HK-2 (cell line): ENCODE measurements around the gene RFXAP.
"Not testable (repeated sequence)": the region's sequence is repeated elsewhere in the genome, so short reads cannot be mapped to it uniquely, and the experiment has no call there.

Experiments used
- DNase-seq: peaks from one replicate; pipeline ENCODE4 v3.0.0-alpha.2; 2018; ENCODE audit not compliant: unreplicated experiment

The RFXAP gene, protein sequence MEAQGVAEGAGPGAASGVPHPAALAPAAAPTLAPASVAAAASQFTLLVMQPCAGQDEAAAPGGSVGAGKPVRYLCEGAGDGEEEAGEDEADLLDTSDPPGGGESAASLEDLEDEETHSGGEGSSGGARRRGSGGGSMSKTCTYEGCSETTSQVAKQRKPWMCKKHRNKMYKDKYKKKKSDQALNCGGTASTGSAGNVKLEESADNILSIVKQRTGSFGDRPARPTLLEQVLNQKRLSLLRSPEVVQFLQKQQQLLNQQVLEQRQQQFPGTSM

DNA sequence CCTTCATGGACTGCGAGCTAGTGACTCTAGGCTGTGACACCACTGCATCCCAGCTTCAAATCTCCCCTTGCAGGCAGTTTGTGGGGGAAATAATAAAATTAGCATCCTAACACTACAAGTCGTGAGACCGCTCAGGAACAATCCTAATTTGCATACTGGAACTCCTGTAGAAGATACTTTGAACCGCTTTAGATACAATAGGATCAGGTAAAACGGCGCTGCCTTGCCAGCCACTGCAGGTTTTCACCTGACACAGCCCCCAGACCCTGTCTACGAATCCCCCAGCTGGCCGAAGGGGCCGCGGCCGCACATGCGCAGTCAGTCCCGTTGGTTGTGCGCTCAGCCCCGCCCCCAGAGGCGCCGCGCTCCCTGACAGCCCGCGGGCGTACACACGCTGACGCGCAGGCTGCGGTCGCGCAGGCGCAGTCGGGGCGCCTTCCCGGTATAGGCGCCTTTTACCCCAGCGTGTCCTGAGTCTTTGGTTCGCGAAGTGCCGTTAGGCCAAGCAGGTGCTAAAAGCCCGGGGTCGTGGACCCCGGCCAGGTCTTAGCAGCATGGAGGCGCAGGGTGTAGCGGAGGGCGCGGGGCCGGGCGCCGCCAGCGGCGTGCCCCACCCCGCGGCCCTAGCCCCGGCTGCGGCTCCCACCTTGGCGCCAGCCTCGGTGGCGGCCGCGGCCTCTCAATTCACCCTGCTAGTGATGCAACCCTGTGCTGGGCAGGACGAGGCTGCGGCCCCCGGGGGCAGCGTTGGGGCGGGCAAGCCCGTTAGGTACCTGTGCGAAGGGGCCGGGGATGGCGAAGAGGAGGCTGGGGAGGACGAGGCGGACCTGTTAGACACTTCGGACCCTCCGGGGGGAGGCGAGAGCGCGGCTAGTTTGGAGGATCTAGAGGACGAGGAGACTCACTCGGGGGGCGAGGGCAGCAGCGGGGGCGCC, at the start of gene RFXAP:
Gene RFXAP (plus strand): TSS at position 419 of the 935 bp plus-strand sequence. CDS start 136 bp downstream, at position 555.
- peak; percentile 77 for DNase-seq

DNA sequence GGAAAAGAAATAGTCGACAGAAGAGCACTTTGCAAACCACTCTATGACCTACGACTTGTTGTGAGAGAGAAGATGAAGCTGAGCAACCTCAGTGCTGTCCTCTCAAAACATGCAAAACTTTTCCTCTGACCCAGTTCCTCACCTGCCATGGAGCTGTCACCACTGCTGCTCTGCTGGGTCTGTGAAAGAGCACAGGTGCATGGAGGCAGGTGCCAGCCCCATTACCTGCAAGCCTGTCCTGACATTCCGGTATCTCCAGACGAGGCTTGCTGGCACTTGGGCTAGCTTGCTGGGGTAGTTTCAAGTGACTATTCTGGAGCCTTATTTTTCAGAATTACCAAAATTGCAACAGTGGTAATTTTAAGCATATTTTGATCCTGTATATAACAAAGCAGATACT, 49.5 kb upstream of the RFXAP start:
- no peak for DNase-seq

DNA sequence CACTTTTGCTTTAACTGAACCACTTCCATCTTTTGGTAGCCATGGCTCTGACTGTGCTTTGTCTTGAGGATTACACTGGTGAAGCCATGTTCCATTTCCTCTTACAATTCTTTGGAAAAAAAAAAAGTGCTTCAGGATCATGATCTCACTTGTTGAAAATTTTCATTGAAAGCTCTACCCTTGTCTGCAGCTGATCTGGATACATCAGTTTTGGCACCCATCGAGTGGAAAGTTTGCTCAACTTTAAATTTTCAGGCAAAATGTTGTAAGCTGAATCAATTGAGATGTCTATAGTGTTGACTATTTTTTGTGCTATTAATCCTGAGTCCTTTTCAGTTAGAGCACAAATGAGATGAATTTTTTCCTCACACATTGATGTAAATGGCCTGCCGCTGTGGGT, 48.3 kb upstream of the RFXAP start:
- no peak for DNase-seq

DNA sequence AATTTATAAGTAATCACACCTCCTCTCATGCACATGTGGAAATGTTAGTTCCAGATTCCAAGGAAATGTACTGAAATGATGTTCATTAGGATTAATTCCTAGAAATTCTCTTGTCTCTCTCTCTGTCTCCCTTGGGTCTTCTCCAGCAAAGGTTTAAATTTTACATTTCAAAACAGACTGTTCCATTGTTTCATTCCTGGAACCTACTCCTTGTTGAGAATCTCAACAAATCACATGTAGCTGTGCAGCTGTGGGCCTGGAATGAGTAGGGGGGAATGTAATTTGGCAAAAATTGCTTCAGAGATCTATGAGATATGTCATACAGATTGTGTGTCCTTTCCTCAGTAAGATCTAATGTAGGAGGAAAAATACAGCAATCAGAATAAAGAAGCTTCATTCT, 46.2 kb upstream of the RFXAP start:
- DNase-seq = no peak

DNA sequence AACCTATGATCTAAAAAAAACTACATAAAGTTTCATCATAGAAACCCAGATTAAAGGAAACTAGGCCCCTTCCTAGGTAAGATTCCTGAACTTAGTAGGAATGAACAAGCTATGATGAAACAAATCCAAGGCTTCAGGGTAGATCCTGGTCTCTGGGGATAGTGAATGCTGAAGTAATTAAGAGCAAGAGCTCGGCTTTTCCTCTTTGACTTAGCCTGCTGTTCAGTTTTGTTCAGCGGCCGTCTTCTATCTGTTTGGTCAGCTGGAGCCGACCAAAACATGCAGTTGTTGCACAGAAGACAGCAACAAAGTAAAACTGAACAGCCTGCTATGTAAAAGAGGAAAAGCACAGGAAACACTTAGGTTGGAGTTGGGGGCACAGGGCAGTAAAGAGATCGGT, 44.1 kb upstream of the RFXAP start:
- DNase-seq = no peak

DNA sequence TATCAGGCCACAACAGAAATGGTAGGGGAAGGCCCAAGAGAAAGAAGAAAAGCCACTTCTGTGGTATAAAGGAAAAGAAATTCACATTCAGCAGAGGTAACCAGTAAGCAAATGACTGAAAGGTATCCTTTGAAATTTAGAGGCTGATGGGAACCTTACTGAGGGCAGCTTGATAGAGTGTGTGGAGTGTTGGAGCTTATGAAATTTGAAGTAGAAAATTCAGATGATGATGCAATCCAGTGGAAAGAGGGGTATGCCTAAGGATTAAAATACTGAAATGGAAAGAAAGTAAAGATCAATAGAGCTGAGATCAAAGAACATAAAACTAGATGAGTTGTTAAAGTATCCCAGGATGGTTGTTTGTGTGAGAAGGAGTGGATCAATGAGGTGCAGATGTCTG, 42.8 kb upstream of the RFXAP start:
- no peak for DNase-seq

DNA sequence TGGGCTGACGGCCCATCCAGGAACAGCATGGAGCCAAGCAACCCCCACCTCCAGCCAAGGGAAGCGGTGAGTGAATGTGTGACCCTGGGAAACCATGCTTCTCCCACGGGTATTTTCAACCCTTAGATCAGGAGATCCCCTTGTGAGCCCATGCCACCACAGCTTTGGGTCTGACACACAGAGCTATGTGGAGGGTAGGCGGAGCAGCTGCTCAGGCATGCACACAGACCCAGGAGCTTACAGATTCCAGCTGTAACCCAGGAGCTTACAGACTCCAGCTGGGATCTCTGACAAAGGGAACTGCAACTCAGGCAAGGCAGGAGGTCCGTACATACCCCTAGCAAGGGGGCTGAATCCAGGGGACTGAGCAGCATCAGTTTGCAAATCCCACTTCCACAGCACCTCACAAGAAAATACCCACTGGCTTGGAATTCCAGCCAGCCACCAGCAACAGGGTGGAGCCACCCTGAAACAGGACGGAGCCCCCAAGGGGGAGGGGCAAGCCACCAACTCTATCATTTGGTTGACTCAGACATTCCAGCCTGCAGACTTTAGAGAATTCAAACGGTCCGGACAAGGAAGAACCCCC, 40.8 kb upstream of the RFXAP start:
- peak; percentile 51 for DNase-seq

DNA sequence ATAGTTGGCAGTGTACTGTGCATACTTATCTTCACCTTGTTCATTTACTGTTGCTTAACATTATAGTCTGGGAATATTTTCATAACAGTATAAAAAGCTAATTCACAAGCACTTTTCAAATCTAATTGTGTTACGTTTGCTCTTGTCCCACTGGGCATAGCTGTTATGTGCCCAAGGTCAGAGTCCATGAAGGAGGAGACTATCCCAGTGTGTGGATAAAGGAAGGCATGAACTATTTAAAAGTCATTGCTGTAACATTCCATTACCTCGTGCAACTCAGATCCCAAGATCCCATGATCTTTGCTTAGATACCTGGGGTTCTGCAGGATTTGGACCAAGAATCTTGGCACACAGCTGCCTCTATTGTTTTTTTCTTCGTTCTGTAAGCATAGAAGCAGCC, 35.1 kb upstream of the RFXAP start:
- DNase-seq = no peak

DNA sequence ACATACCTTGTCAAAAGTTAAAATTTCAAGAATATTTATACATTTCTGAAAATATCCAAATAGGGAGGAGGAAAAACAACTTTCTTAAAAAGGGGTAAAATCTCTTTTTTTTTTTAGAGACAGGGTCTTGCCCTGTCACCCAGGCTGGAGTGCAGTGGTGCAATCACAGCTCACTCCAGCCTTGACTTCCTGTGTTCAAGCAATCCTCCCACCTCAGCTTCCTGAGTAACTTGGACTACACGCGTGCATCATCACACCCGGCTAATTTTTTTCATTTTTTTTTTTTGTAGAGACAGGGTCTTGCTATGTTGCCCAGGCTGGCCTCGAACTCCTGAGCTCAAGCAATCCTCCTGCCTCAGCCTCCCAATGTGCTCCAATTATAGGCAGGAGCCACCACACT, 32.8 kb upstream of the RFXAP start:
- not testable (repeated sequence) for DNase-seq

DNA sequence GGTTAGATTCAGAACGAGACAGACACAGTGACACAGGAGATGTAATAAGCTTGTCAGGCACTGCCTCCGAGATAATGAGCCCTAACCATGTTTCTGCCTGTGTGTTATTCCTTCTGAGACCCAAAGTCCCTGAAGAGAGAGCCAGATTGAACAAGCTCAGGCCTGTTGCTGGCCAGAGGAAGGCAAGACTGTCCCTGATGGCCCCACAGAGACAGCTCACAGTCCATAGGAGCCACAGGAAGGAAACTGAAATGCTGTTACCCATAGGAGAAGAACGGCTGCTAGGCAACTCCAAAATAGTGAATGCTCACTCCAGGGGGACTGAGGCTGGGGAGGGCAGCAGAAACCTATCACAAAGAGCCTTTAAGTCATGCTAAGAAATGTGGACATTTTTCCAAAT, 31.8 kb upstream of the RFXAP start:
- DNase-seq = no peak

DNA sequence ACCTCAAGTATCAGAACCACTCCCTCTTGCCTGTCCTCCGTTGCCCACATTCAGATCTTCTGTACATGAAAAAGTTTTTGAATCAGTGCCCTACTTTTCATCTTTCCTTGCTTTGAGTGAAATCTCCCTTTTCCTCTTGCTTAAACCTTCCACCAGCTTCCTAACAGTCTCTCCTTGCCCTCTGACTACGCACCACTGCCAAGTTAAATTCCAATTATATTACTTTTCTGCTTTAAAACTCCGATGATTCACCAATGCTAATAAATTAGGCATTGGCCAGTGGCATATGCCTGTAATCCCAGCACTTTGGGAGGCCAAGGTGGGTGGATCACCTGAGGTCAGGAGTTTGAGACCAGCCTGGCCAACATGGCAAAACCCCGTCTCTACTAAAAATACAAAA, 30.7 kb upstream of the RFXAP start:
- DNase-seq = no peak

DNA sequence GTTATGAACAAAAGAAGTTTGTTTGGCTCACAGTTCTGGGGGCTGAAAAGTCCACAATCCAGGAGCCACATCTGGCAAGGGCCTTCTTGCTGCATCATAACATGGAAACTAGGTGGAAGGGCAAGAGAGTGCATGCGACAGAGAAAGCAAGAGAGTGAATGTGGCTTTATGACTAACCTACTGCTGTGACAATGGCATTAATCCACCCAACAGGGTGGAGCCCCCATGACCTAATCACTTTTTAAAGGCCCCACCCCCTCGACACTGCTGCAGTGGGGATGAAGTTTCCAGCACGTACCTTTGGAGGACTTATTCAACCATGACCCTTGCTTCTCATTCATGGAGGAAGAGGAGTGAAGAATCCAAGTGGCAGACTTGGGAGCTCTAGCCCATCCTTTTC, 30.0 kb upstream of the RFXAP start:
- peak; percentile 18 for DNase-seq

DNA sequence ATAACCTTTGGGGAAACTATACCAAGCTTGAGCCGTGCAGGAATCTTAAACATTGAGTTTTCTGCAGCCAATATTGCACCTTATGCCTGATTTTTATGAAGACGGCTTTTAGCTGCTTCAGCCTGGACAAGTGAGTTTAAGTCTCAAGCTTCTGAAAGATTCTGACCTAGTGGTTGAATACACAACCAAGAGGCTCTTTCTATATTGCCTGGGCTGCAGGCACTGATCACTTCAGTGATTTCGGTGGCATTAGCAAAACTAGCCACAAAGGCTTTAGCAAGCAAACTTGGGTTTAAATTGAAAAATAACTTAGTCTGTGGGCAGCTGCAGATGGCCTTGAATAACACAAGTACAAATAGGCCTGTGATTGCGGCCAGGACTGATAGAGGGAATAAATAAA, 29.3 kb upstream of the RFXAP start:
- no peak for DNase-seq

DNA sequence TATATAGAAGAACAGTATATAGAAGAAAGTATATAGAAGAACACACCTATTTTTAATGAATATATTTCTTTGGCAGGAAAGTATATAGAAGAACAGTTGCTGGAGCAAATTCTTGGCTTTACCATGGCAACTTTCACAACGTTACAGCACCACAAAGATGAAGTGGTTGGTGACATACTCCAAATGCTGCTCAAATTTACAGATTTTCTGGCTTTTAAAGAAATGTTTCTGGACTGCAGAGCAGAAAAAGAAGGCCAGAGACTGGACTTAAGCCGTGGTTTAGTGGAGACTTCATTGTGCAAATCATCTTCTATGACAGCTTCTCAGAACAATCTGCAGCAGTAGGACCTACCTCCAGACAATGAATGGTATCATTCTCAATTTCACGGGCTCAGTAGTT, 24.3 kb upstream of the RFXAP start:
- no peak for DNase-seq

DNA sequence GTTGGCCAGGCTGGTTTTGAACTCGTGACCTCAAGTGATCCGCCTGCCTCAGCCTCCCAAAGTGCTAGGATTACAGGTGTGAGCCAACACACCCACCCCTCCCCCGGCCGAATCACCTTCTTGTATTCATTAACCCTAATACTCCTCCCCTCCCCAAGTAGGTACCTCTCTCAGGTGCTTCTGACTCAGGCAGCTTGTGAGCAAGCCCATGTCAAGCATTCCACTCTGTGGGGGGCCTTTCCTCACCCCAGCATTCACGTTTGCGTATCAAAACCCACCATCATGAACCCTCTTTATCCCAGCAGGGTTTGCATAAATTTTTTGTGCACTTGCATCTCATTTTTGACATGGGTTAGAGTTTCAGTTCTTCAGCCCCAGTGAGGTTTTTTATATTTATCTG, 23.6 kb upstream of the RFXAP start:
- DNase-seq = no peak

DNA sequence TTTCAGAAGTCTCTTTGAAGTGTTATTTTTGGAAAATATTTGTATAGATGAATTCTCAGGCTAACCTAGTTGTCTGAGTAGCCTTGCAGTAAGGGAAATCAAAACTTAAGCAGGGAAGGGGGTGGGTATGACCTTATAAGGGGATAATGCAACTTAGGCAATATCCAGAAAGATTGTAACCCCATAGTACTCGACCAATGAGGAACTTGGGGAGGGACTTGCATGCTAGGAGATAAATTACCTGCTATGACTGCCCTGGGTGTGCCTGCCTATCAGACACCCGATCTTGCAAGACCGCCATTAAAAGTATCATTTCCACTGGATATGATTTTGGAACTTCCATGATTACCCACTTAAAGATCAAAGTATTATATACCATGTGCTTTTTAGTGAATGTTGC, 23.0 kb upstream of the RFXAP start:
- no peak for DNase-seq

DNA sequence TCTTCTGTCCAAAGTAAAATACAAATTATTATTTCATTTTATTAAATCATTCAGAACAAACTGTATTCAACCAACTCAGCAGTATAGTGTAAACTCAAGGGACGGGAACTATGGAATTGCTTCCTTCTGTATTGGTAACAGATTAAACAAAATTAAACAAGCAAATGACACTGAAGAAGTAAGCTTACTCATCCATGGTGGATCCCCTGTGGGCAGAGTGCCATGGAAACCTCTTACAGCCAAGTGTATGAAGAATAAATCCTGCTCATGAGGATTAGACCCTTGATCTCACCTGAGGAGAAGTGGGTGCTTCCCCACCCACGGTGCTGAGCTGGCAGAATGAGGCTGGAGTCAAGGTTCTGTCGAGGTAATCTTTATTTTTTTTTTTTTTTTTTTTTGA, 18.0 kb upstream of the RFXAP start:
- peak; percentile 32 for DNase-seq

DNA sequence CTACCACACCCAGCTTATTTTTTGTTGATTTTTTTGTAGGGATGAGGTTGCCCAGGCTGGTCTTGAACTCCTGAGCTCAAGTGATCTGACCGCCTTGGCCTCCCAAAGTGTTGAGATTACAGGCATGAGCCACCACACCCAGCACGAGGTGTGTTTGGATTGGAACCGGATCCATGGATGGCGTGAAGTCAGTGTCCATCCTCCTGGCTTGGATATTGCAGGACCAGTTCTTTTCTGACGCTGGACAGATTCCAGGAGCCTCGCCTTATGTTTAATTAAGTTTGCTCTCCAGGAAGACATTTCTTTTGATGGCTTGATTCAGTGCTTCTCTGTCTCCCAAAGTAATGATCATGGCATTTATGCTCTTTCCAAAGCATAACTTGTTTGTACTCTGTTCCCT, 14.4 kb upstream of the RFXAP start:
- no peak for DNase-seq

DNA sequence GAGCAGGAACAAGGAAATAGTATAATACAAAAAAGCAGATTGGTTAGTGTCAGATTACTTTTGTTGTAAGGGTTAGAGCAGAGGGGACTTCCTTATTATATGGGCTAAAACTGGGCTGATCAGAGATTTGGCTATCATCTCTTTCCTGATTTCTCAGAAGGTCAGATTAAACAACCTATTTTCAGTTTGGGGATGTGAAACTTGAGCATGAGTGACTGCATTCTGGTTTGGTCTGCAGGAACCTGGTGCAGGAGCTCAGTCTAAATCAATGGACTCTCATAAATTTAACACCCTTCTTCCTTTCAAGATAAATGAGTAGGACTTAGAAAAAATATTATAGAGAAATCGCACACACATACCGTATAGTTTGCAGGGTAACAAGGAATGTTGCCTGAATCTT, 12.9 kb upstream of the RFXAP start:
- no peak for DNase-seq

DNA sequence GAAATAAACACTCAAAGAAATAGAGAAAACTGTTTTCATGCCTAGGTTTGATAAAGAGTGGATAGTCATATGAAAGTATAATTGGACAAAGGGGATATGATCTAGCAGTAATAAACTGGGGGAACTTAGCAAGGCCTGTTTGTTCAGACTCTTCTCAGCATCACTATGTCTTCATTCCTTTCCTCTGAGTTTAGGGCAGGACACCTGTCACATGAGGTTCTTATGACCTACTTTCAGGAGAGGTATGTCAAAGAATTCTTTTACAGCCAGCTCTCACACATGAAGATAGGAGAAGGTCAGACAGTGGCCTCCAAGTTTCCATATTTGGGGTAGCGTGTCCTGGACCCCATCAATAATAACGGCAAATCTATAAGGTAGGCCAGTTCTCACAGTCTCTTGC, 11.4 kb upstream of the RFXAP start:
- no peak for DNase-seq

DNA sequence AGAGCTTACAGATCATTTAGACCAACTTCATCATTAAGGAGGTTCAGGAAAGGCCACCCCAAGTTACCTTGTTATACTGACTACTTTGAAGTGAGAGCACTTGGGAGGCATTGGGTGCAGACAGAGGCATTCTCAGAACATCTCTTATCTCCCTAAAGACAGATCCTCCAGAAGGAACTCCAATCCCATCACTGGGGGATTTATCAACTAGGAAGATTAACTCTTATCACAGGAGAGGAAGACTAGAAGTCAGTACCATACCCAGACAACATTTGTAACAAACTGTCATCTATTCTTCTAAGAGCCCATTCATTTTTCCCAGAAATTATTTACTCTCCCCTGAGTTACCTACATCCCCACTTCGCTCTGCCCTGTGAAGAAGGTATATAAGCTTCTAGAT, 5.8 kb upstream of the RFXAP start:
- DNase-seq = no peak

DNA sequence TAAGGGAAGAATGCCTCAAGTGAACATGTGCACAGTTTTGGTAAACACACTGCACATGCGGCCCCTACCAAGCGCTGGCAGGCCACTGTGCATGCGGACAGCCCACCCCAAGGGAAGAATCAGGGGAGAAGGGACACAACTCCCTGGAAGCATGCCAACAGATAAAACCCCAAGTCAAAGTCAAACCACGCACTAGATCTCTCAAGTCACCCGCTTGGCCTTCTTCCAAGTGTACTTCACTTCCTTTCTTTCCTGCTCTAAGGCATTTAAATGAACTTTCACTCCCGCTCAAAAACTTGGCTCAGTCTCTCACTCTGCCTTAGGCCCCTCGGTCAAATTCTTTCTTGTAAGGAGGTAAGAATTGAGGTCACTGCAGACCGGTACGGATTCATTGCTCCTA, 4.6 kb upstream of the RFXAP start:
- DNase-seq = no peak

DNA sequence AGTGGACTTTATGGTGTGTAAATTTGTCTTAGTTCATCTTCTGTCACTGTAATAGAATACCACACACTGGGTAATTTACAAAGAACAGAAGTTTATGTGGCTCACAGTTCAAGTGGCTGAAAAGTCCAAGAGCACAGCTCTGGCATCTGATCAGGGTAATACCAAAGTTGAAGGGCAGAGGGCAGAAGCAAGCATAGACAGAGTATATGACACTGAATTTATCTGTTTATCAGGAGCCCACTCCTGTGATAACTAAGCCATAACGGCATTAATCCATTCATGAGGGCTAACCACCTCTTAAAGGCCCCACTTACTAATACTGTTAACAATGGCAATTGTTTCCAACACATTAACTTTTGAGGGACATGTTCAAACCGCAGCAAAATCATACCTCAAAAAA, 4.0 kb upstream of the RFXAP start:
- DNase-seq = no peak
